NCI-H128 (cell line): ENCODE data around the gene FYN.
"Not testable (repeated sequence)": the region's sequence is repeated elsewhere in the genome, so short reads cannot be mapped to it uniquely, and the experiment has no call there.

Experiments used
- DNase-seq: peaks from one replicate; lab custom pipeline; 2025; ENCODE audit not compliant: unreplicated experiment; lab: John Stamatoyannopoulos, UW

The FYN gene

GRCh38 chr6:111873178-111874024, at the start of gene FYN:
TSS of gene FYN (minus strand) at chr6:111873452. CDS start at chr6:111720051, 153,401 bp downstream.
- peak; percentile 96 for DNase-seq

DNA sequence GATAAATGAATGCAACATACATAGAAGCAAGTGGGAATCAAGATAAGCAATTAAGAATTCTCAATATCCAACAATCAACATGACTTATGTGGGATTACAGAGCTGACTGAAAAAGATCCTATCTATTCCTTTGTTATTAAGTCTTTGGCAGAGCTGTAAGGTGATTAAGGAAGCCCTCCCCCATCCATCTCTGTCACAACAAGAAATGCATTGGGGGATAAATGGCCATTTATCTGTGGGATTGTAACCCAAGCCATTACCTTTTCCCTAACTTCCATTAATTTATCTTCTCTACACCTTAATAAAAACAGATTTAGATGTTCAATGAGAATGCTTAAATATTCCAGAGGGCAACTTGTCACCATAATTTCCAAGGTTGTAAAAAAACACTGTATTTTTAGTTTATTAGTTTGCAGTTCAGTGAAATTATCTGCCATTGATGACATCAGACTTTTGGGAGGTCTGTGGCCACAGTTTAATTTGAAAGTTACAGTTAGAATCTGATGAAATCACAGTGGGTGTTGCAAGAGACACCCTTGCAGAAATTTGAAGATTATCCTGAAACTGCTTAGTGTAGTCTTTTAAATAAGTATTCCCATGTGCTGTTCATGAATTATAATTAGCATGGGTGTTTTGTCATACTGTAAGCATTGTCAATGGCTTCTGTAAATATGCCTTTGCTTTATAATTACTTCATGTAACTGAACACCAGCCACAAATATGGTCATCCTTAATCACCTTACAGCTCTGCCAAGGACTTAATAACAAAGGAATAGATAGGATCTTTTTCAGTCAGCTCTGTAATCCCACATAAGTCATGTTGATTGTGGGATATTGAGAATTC, 49.4 kb upstream of the FYN start:
- DNase-seq = no peak

DNA sequence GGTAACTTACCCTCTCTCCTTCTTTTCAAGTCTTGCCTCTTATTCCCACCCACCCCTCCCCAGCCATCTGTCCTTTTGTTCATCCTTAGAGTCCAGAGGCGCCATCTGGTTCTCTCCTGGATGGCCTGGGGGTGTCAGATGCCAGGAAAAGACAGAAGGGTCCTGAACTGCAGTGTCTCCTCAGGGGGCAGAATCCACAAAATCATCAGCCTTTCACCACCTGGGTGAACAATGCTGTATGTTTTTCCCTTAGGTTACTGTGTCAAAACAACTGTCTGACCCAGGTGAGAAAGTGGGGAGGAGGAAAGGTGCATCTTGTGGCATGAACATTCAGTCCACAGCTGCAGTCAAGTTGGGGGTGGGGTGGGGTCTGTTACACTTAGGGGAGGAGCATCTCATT, 47.9 kb upstream of the FYN start:
- DNase-seq = no peak

- DNase-seq = no peak
Measured at GRCh38 chr6:111920578-111920977, 47.3 kb upstream of the FYN start.

- DNase-seq = no peak
Measured at GRCh38 chr6:111918825-111919224, 45.6 kb upstream of the FYN start.

DNA sequence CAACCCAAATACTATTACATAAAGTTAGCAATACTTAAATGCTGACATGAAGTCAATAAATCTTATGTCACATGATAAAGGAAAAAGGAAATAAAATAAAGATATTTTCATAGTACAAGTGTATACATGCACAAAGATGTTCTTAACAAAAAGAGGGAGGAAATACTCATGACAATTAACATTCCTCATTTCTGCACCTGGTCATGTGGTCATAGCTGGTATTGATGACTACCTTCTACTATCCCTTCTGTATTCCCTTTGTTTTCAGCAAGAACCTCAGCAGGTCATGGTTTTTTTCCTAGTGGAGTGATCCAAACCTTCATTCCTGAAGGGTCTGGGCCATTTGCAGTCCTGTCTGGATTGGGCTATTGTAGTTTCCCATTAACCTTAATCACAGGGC, 43.5 kb upstream of the FYN start:
- DNase-seq = no peak

DNA sequence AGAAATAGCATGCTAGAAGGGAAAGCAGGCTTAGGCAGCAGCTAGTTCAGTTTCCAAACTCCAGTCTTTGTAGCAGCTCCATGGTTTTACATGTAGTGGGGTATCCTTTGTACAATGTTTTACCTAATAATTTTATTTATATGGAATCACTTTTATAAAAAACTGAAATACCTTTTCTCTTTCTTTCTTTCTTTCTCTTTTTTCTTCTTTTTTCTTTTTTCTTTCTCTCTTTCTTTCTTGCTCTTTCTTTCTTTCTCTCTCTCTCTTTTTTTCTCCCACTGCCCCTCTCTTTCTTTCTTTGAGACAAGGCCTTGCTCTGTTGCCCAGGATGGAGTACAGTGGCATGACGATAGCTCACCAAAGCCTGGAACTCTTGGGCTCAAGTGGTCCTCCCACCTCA, 41.4 kb upstream of the FYN start:
- DNase-seq = no peak

DNA sequence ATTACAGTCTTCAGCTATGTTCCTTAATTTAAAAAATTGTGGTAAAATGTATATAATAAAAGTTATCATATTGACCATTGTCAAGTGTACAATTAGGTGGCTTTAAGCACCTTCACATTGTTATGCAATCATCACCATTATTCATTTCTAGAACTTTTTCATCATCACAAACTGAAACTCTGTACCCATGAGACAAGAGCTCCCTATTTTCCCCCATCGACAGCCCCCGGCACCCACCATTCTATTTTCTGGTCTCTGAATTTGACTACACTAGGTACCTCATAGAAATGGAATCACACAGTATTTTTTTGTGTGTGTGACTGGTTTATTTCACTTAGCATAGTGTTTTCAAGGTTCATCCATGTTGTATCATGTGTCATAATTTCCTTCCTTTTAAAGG, 39.7 kb upstream of the FYN start:
- no peak for DNase-seq

DNA sequence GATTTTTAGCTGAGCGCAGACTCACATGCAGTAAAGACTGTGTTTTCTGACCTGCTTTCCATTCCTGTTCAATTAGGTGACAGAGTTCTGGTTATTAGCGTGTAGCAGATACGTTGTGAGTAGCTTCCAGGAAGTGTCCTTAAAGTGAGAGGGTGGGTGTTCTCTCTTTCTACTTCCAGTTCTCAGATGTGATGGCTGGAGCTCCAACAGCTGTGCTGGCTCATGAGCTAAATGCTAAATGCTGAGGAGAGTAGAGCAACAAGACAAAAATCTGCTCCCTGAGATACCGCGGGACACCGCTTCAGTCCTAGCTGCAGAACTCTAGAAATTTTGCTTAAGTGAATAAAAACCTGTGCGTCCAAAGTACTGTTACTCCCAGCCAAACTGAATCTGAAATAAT, 38.2 kb upstream of the FYN start:
- DNase-seq = no peak

DNA sequence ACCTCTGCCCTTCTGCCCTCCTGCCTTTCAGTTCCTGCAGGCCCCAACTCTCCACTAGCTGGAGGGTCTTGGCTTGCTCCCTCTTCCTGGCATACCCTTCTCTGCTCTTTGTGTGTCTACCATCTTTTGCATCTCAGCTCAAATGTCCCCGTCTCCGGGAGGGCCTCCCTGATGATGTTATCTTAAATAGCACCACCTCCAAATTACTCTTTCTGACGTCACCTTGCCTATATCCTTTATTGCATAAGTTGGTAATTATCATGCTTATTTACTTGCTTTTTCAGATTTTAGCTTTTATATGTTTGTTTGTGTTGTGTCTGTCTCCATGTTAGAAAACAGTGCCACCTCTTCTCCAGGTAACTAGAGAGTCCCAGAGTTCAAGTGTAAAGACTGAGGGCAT, 36.0 kb upstream of the FYN start:
- DNase-seq = no peak

GRCh38 chr6:111908365-111908764, 35.1 kb upstream of the FYN start:
- not testable (repeated sequence) for DNase-seq

DNA sequence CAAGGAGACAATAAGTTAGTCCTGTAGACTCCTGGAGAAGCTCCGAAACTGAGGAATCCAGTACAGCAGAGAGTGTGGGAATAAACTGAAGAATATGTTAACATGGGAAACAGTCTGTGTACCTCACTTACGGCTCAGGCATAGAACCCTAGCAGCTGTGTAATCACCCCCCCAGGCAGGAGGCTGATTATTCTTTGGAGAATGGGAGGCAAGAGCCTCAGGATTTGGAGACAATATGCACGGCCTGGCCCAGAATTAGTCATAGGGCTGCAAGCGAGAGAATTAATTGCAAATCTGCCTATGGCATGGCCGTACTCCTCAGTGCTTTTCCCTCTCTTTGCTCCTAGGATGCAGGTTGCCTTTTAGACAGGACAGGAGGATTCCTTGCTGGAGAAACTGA, 27.5 kb upstream of the FYN start:
- no peak for DNase-seq

- no peak for DNase-seq
Measured at GRCh38 chr6:111899531-111899930, 26.3 kb upstream of the FYN start.

DNA sequence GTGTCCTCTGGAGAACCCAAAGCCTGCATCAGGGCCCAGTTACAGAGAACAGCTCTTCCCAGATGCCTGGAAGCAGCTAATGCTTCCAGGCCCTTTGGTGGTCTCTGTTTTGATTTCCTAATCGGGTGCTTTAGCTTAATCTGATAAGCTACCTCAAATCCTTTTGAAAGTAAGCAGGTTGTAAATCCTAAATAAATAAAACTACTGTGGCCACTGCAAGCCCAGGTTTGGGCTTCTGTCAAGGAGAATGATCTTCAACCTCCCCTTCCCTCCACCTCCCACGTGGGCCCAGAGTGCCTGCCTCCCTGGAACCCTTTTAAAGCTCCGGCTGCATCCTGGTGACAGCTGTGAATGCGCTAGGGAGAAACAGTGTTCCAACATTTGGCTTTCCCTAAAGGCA, 25.2 kb upstream of the FYN start:
- DNase-seq = no peak

DNA sequence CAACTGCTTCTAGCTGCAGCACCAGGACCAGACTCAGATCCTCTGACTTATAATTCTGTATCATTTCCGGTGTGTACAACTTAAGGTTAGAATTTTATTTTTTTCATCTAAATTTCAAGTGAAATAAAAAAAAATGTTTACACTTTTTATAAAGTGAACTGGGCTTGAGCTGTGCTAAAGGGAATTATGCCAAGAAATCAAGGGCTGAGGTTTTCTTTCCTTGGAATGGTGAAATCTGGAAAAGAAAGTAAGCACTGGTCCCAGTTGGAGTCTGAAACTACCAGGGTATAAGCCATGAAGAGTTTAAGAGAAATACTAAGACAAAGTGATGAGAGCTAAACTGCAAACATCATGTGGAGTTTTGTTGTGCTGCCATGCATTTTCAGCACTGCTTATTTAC, 21.7 kb upstream of the FYN start:
- no peak for DNase-seq

- DNase-seq = no peak
Measured at GRCh38 chr6:111894272-111894671, 21.0 kb upstream of the FYN start.

DNA sequence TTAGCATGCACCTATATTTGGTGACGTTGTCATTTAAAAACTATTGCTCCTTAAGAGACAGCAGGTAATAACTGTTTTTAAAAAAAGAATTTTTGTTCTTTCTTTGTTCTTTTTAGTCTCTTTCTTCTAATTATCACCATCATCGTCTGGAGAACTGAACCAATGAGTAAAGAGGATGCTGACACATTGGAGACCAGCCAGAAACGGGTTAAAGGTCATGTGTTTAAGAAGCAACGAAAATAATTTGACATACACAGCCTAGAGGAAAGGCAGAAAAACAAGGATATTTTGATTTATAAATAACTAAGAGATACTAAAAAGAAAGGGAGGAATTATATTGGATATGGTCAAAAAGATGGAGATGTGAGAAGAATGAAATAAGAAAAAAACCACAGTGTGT, 19.2 kb upstream of the FYN start:
- no peak for DNase-seq

GRCh38 chr6:111890988-111891387, 17.7 kb upstream of the FYN start:
- DNase-seq = no peak

DNA sequence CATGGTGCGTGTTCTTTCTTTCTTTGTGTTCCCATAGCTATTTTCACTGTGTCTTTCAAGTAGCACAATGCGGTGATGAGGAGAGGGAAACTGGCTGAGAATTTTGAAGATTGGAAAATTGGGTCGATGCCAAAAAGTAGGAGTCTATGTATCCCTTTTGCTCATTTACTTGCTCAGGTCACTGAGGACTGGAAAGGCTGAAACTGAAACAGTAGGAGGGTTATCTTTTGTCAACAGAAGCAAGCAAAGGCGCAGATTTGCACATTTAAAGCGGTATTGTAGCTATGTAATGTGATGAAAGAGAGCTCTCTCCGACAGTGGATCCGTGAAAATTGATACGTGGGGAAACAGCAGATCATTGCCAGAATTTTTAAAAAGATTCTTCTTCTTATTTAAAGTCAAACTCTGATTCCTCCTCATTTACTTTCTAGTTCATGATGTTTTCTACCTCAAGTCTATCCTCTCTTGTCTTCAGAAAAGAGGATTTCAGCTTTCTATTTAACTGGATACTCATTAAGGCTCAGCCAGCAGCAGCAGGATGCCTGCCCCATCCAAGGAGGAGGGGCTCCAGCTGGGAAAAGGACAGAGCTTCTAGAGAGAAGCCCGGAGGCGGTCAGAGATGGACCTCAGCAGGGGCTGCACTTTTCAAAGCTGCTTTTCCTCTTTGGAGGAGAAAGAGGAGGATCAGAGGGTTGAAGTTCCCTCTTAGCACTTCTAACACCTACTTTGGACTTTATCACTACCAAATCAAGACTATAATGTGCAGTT, 15.9 kb upstream of the FYN start:
- peak; percentile 40 for DNase-seq

DNA sequence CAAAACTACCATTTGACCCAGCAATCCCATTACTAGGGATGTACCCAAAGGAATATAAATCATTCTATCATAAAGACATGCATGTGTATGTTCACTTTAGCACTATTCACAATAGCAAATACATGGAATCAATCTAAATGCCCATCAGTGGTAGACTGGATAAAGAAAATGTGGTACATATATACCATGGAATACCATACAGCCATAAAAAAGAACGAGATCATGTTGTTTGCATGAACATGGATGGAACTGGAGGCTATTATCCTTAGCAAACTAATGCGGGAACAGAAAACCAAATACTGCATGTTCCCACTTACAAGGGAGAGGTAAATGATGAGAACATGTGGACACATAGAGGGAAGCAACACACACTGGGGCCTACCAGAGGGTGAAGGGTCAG, 13.5 kb upstream of the FYN start:
- not testable (repeated sequence) for DNase-seq

DNA sequence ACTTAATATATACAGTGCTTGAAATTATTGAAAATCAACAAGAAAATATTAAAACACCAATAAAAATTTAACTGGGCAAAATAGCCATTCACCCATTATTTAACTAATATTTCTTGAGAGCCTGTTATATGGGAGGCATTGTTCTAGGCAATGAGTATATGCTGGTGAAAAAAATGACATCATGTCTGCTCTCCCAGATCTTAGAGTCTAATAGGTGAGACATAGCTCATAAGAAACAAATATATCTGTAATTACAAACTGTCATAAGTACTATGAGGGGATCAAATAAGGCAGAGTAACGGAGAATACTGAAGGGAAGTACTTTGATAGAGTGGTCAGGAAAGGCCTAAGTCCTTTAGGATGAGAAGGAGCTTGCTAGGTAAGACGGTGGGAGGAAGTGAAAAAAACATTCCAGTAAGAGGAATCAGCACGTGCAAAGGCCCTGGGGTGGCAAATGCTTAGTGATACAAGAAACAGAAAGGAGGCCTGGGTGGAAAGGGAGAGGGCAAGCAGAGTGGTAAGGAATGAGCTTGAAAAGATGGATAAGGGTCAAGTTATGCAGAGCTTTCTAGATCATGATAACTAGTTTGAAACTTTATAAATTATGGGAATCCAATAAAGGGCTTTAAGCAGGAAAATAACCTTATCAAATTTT, 12.2 kb upstream of the FYN start:
- DNase-seq = no peak
